Left lung (tissue), 10 donors: ENCODE measurements around the gene PEPD. TPM values are rescaled to one million over a fixed set of nuclear protein-coding genes. Genes with fewer than 3 reads are reported as not detected.

ENCODE experiments used
- ATAC-seq: fragments of 200-7000 bp; cut with Tn5 transposase; one replicate; pipeline ENCODE4 v1.9.1; 2020; ENCODE audit warnings: moderate library complexity
- DNase-seq, 4 donors: peaks; one replicate each; pipeline ENCODE4 v3.0.0-alpha.2; 2013 to 2020
- H3K27ac ChIP-seq, 2 donors: fragments of 200-600 bp; sonication (generic) in 1 of 2; one replicate each; pipeline versions ENCODE4 v1.5.0 to v1.8.0; 2020 to 2021
- H3K27me3 ChIP-seq, 2 donors: fragments of 200-600 bp; sonication (generic) in 1 of 2; one replicate each; pipeline versions ENCODE4 v1.5.0 to v1.8.0; 2020 to 2021
- H3K36me3 ChIP-seq, 2 donors: fragments of 200-600 bp; sonication (generic) in 1 of 2; one replicate each; pipeline versions ENCODE4 v1.5.0 to v1.8.0; 2020 to 2021
- H3K4me1 ChIP-seq, 2 donors: fragments of 200-600 bp; one replicate each; pipeline ENCODE4 v1.8.0; 2021
- H3K4me3 ChIP-seq, 2 donors: fragments of 200-600 bp; sonication (generic) in 1 of 2; one replicate each; pipeline versions ENCODE4 v1.5.0 to v1.8.0; 2020 to 2021; ENCODE audit warnings: mild to moderate bottlenecking in 1 of 2
- H3K9me3 ChIP-seq, 2 donors: fragments of 200-600 bp; sonication (generic) in 1 of 2; one replicate each; pipeline versions ENCODE4 v1.5.0 to v1.8.0; 2020 to 2021
- intact Hi-C, 2 donors: fragments of 100-400 bp; cut with DNase I; formaldehyde crosslinking; loops; one replicate each; pipeline versions ENCODE4 v1.11.2 to v1.14.2; 2022
- polyA plus RNA-seq, 6 donors: library from polyadenylated mRNA; unstranded; fragments of 120-200 nt; gene quantifications; one replicate each; pipeline ENCODE4 v1.2.1, GENCODE V29; 2013; ENCODE audit not compliant: insufficient read length in 6 of 6
- total RNA-seq, 2 donors: library from RNA; stranded (reverse); fragmentation: NEBNext Ultra II Directional; extraction: Animal tissue kit (Norgen Biotek cat#: 25700); gene quantifications; one replicate each; pipeline ENCODE4 v1.2.1, GENCODE V29; 2021
- TF ChIP-seq, protein P1 (sequence below), 2 donors: fragments of 200-600 bp; sonication (generic) in 1 of 2; IDR thresholded peaks; one replicate each; pipeline versions ENCODE4 v1.5.0 to v1.8.0; 2021; ENCODE audit warnings: antibody characterized with exemption in 2 of 2
- donor health status: DM: no; HTN: yes; CAD: no.
- donor health status: DM: no; HTN: no; CAD: no.

PEPD gene
- total and polyA plus RNA-seq, 8 donors = 41.2 to 90.1 (median 46.2) TPM

DNA sequence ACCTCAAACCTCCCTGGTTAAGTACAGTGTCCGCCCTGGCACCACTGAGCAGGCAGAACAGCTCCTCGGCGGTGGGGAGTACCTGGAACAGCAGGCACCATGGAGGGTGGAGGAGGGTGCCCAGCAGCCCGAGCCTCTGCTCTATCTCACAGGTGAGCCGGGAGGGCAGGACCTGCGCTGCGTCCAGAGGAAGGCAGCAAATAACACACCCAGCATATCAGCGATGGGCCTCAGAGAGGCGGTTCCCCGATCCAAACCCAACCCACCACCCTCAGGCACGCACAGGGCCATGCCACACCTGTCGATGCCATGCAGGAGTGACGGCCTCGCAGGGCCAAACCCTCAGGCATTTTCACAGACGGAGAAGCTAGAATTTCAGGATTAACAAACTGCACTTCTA, 11.8 kb downstream of the PEPD start:
- no peak for ATAC-seq
- TF ChIP-seq, protein P1, sequence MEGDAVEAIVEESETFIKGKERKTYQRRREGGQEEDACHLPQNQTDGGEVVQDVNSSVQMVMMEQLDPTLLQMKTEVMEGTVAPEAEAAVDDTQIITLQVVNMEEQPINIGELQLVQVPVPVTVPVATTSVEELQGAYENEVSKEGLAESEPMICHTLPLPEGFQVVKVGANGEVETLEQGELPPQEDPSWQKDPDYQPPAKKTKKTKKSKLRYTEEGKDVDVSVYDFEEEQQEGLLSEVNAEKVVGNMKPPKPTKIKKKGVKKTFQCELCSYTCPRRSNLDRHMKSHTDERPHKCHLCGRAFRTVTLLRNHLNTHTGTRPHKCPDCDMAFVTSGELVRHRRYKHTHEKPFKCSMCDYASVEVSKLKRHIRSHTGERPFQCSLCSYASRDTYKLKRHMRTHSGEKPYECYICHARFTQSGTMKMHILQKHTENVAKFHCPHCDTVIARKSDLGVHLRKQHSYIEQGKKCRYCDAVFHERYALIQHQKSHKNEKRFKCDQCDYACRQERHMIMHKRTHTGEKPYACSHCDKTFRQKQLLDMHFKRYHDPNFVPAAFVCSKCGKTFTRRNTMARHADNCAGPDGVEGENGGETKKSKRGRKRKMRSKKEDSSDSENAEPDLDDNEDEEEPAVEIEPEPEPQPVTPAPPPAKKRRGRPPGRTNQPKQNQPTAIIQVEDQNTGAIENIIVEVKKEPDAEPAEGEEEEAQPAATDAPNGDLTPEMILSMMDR (IDR thresholded peaks at IDR 0.05) = no peak
- Histone ChIP-seq H3K36me3 (peaks cover 0 to 41% of the 10 kb centered on the region in 2 donors), H3K4me1 (no peaks in the 10 kb centered on the region), H3K27me3 (no peaks in the 10 kb centered on the region), H3K4me3 (no peak overlapping the region), H3K9me3 (no peaks in the 10 kb centered on the region), H3K27ac (no peak overlapping the region)
- intact Hi-C loops = no loop called here
- no peak for DNase-seq

DNA sequence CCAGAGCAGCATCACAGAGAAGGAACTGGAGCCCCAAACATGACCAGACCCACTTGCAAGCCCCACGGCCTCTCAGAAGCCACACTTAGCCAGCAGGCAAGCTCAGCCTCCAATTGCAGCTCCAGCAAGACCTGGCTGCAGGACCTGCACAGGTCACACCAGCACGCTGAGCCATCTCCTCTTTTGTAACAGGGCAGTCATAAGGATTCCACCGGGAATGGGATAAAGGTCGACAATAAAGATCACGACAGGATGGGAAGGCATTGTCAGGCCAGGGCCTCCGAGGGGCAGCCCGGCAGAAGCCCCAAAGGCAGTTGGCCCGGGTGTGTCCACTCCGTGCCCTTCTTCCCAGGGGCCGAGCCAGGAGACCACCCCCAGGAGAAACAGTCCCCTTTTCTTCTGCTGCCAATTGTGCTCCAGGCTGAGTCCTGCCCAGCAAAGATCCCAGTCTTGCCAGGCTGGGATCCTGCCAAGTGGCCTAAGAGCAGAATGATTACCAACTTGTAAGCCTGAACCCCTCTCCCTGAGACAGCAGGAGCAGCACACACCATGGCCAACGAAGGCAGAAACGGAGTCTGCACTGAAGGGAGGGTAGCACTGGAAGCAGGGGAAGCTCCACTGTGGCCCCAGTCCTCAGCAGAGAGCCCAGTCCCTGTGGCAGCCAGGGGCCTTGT, 12.5 kb downstream of the PEPD start:
- DNase-seq (no peak), ATAC-seq (no peak)
- peaks cover 0 to 41% of the 10 kb centered on the region in 2 donors for H3K36me3 ChIP-seq
- H3K4me3 ChIP-seq = no peak overlapping the region
- TF ChIP-seq, protein P1 (IDR thresholded peaks at IDR 0.05) = no peak
- H3K27me3 ChIP-seq = no peaks in the 10 kb centered on the region
- intact Hi-C loops = no loop called here
- no peaks in the 10 kb centered on the region for H3K9me3 ChIP-seq
- H3K27ac ChIP-seq = no peak overlapping the region
- no peaks in the 10 kb centered on the region for H3K4me1 ChIP-seq

DNA sequence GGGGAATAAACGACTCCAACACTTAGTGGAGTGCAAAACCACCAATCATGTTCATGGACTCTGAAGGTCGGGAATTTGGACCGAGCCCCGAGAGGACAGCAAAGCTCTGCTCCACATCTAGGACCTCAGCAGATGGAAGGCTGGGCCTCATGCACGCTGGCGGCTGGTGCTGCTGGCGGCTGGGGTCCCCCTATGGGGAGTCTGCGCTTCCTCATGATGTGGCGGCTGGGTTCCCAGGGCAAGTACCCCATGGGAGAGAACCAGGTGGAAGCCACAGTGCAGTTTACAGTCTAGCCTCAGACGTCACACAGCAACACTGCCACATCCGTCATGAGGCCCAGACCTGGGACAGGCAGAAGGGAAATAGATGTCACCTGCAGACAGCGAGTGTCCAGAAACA, 13.2 kb downstream of the PEPD start:
- Histone ChIP-seq H3K4me3 (no peak overlapping the region), H3K27me3 (no peaks in the 10 kb centered on the region), H3K27ac (no peak overlapping the region), H3K4me1 (no peaks in the 10 kb centered on the region), H3K36me3 (peaks cover 0 to 41% of the 10 kb centered on the region in 2 donors), H3K9me3 (no peaks in the 10 kb centered on the region)
- intact Hi-C loops = no loop called here
- TF ChIP-seq, protein P1 (IDR thresholded peaks at IDR 0.05) = no peak
- DNase-seq (no peak), ATAC-seq (no peak)

DNA sequence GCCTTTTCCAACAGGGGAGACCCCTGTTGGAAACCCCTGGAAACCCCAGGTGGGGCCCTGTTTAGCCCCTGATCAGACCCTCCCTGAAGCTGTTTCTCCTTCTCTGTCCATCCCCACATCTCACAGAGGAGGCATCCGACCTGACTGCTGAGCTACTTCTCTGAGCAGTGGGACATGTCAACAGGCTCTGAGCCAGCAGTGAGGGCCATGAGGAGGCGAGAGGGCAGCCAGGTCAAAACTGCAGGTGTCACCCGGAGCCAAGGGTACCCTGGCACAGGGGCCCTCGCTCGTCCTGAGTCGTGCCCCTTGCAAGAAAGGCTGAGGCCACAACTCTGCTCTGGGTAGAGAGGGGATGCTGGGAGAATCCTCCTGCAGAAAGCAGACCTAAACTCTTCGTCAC, 13.6 kb downstream of the PEPD start:
- H3K27me3 ChIP-seq = no peaks in the 10 kb centered on the region
- no peak overlapping the region for H3K4me3 ChIP-seq
- H3K27ac ChIP-seq = no peak overlapping the region
- no peak for DNase-seq
- TF ChIP-seq, protein P1 (IDR thresholded peaks at IDR 0.05) = no peak
- no peaks in the 10 kb centered on the region for H3K4me1 ChIP-seq
- intact Hi-C loops = no loop called here
- no peaks in the 10 kb centered on the region for H3K9me3 ChIP-seq
- peaks cover 0 to 41% of the 10 kb centered on the region in 2 donors for H3K36me3 ChIP-seq
- ATAC-seq = no peak

DNA sequence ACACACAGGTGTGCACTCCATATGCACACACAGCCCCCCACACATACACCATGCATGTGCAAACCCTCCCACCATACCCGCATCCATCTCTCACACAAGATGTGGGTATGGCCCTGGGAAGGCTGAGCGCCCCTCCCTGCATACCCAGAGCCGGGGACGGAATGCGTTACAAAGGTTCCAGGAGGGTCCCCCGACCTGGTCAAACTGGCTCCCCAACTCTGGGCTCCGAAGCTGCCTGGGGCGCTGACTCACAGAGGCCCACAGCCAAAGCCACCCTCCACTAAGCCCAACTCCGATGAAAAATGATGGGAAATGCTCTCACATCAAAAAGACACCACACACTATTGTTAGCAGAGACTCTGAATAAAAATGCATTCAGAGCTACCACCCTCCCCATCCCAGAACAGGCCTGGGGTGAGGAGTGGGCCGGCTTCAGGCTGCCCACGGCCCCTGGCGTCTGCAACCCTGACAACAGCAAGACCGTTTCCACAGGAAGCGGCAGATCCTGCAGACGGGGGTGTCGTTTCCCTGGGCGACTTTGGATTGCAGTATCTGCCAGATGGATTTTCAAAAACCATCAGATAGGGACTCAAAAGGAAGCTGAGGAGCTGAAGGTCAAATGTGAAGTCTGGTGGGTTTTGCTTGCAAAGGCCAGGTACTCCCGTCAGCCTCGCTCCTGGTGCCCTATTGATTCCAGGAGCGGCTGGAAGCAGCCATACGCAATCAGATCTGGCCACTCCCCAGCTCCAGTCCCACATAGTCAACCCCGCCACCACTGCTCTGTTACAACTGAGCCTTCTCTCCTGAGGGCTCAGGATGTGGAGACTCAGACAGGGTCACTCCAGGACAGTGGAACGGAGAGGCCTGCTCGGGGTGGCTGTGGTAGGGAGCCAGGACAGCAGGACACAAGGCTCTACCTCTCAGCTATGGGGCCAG, 14.3 kb downstream of the PEPD start:
- Histone ChIP-seq H3K9me3 (no peaks in the 10 kb centered on the region), H3K4me3 (no peak overlapping the region), H3K4me1 (no peaks in the 10 kb centered on the region), H3K36me3 (peaks cover 0 to 38% of the 10 kb centered on the region in 2 donors), H3K27ac (no peak overlapping the region), H3K27me3 (no peaks in the 10 kb centered on the region)
- ATAC-seq (no peak), DNase-seq (no peak)
- TF ChIP-seq, protein P1 (IDR thresholded peaks at IDR 0.05) = no peak
- intact Hi-C loops = no loop called here
